Lung microvascular endothelial cell (primary cell): Measurements from ENCODE around the gene CRHBP. TPM values are rescaled to one million over a fixed set of nuclear protein-coding genes. Genes with fewer than 3 reads are reported as not detected.

ENCODE experiments used
- DNase-seq, 2 donors: peaks; one replicate each; pipeline versions ENCODE4 v3.0.0 to v3.0.0-alpha.2; 2010; ENCODE audit warnings: low read depth in 2 of 2
- total RNA-seq: library from RNA; depleted of rRNA; stranded (reverse); fragments of >200 nt; gene quantifications from 2 replicates; pipeline ENCODE4 v1.2.1, GENCODE V29; 2014

Gene CRHBP
- total RNA-seq, 1 donor from 2014 or later: not detected

- peak; percentile 24 to 77 for DNase-seq
Observed at GRCh38 chr5:77015938-77016569, 63.2 kb downstream of the CRHBP start.

GRCh38 chr5:77016962-77017361, 64.1 kb downstream of the CRHBP start:
- no peak for DNase-seq

GRCh38 chr5:77017668-77018067, 64.8 kb downstream of the CRHBP start:
- no peak for DNase-seq

Other genes starting within 250 kb of the CRHBP start
- gene F2R, start 236.9 kb upstream of the CRHBP start, total RNA-seq: 59.3 and 81.7 TPM in 2 replicates
- 33.9 and 50.6 TPM in 2 replicates for gene F2RL1, start 134.0 kb upstream of the CRHBP start, total RNA-seq
- not detected in 2 replicates for gene S100Z, start 103.0 kb upstream of the CRHBP start, total RNA-seq
- 12.6 and 18.7 TPM in 2 replicates for gene AGGF1, start 77.4 kb downstream of the CRHBP start, total RNA-seq
- gene ZBED3, start 134.2 kb downstream of the CRHBP start, total RNA-seq: 1.1 and 1.2 TPM in 2 replicates